H9 (cell line): Measurements from ENCODE around the gene EHD1. TPM values are rescaled to one million over a fixed set of nuclear protein-coding genes. Genes with fewer than 3 reads are reported as not detected.

Experiments used
- DNase-seq: peaks from one replicate; pipeline ENCODE4 v3.0.0-alpha.2; 2017
- H2AFZ ChIP-seq: one replicate; pipeline ENCODE4 v1.6.1; 2013; ENCODE audit warnings: mild to moderate bottlenecking, low read length, control low read depth, moderate library complexity
- H2AK5ac ChIP-seq: 2 replicates; pipeline ENCODE4 v1.6.1; 2013; ENCODE audit warnings: low read length, control low read depth, mixed read lengths; ENCODE audit not compliant: insufficient read length
- H2BK120ac ChIP-seq: one replicate; pipeline ENCODE4 v1.6.1; 2013; ENCODE audit warnings: low read depth, mild to moderate bottlenecking, low read length, control low read depth, inconsistent platforms; ENCODE audit not compliant: poor library complexity, severe bottlenecking
- H2BK12ac ChIP-seq: 2 replicates; pipeline ENCODE4 v1.6.1; 2013; ENCODE audit warnings: low read length, control low read depth, mixed read lengths, low read depth; ENCODE audit not compliant: insufficient read length
- H2BK15ac ChIP-seq: 2 replicates; pipeline ENCODE4 v1.6.1; 2013; ENCODE audit warnings: low read depth, low read length, control low read depth
- H2BK20ac ChIP-seq: one replicate; pipeline ENCODE4 v1.6.1; 2013; ENCODE audit warnings: low read depth, mild to moderate bottlenecking, low read length, control low read depth, inconsistent platforms; ENCODE audit not compliant: poor library complexity, severe bottlenecking
- H2BK5ac ChIP-seq: 2 replicates; pipeline ENCODE4 v1.6.1; 2013; ENCODE audit warnings: low read length, control low read depth, mixed read lengths; ENCODE audit not compliant: insufficient read length
- H3K14ac ChIP-seq: 2 replicates; pipeline ENCODE4 v1.6.1; 2013; ENCODE audit warnings: low read length, control low read depth; ENCODE audit not compliant: insufficient read depth
- H3K18ac ChIP-seq: 2 replicates; pipeline ENCODE4 v1.6.1; 2013; ENCODE audit warnings: low read depth, mild to moderate bottlenecking, mixed read lengths, low read length, control low read depth; ENCODE audit not compliant: insufficient read length
- H3K23ac ChIP-seq: 2 replicates; pipeline ENCODE4 v1.6.1; 2013; ENCODE audit warnings: low read length, control low read depth, mixed read lengths, low read depth; ENCODE audit not compliant: insufficient read length
- H3K23me2 ChIP-seq: 2 replicates; pipeline ENCODE4 v1.6.1; 2013; ENCODE audit warnings: low read depth, mild to moderate bottlenecking, mixed read lengths, low read length, control low read depth; ENCODE audit not compliant: insufficient read length, poor library complexity, severe bottlenecking
- H3K27ac ChIP-seq: 2 replicates; pipeline ENCODE4 v1.5.1; 2013; ENCODE audit warnings: low read length, control low read depth, mixed read lengths, low read depth; ENCODE audit not compliant: insufficient read length
- H3K27me3 ChIP-seq: 2 replicates; pipeline ENCODE4 v1.6.1; 2013; ENCODE audit warnings: low read length, control low read depth, inconsistent platforms; ENCODE audit not compliant: insufficient read depth
- H3K4ac ChIP-seq: 2 replicates; pipeline ENCODE4 v1.6.1; 2013; ENCODE audit warnings: low read depth, mild to moderate bottlenecking, control low read depth, inconsistent platforms, low read length, moderate library complexity
- H3K4me1 ChIP-seq: 2 replicates; pipeline ENCODE4 v1.6.1; 2013; ENCODE audit warnings: low read length, control low read depth, inconsistent platforms; ENCODE audit not compliant: insufficient read depth
- H3K4me2 ChIP-seq: 2 replicates; pipeline ENCODE4 v1.6.1; 2013; ENCODE audit warnings: low read length, control low read depth, mixed read lengths; ENCODE audit not compliant: insufficient read length, insufficient read depth
- H3K56ac ChIP-seq: 2 replicates; pipeline ENCODE4 v1.6.1; 2013; ENCODE audit warnings: low read depth, mild to moderate bottlenecking, mixed read lengths, low read length, control low read depth; ENCODE audit not compliant: insufficient read length
- H3K79me1 ChIP-seq: 2 replicates; pipeline ENCODE4 v1.6.1; 2013; ENCODE audit warnings: low read depth, mild to moderate bottlenecking, moderate library complexity, low read length, control low read depth, inconsistent platforms; ENCODE audit not compliant: insufficient read depth, poor library complexity, severe bottlenecking
- H3K79me2 ChIP-seq: 2 replicates; pipeline ENCODE4 v1.6.1; 2013; ENCODE audit warnings: low read length, control low read depth, inconsistent platforms; ENCODE audit not compliant: insufficient read depth
- H3K9ac ChIP-seq: 2 replicates; pipeline ENCODE4 v1.6.1; 2013; ENCODE audit warnings: low read length, control low read depth, mixed read lengths; ENCODE audit not compliant: insufficient read length; ENCODE audit errors: extremely low read depth
- H3K9me3 ChIP-seq: one replicate; pipeline ENCODE4 v1.6.1; 2013; ENCODE audit warnings: low read depth, low read length, inconsistent platforms; ENCODE audit not compliant: control insufficient read depth
- H3T11ph ChIP-seq: one replicate; pipeline ENCODE4 v1.6.1; 2013; ENCODE audit warnings: mild to moderate bottlenecking, low read length, control low read depth, inconsistent platforms
- H4K20me1 ChIP-seq: one replicate; pipeline ENCODE4 v1.6.1; 2013; ENCODE audit not compliant: control insufficient read depth, insufficient read length, insufficient read depth
- H4K5ac ChIP-seq: 2 replicates; pipeline ENCODE4 v1.6.1; 2013; ENCODE audit warnings: low read depth, mild to moderate bottlenecking, mixed read lengths, low read length, control low read depth; ENCODE audit not compliant: insufficient read length
- H4K8ac ChIP-seq: replicated peaks from 2 replicates; pipeline ENCODE4 v1.6.1; 2013; ENCODE audit warnings: low read length, control low read depth, mixed read lengths, low read depth; ENCODE audit not compliant: insufficient read length
- H4K91ac ChIP-seq: 2 replicates; pipeline ENCODE4 v1.6.1; 2013; ENCODE audit warnings: low read depth, mild to moderate bottlenecking, moderate library complexity, mixed read lengths, low read length, control low read depth; ENCODE audit not compliant: insufficient read length
- H3K27ac Mint-ChIP-seq, 3 experiments: 2 replicates in 2 of 3; 3 replicates in 1 of 3; pipeline ENCODE4 v1.8.0; 2020 to 2021; ENCODE audit warnings: mixed read lengths in 3 of 3, mild to moderate bottlenecking in 1 of 3, moderate library complexity in 1 of 3
- H3K27me3 Mint-ChIP-seq: 2 replicates; pipeline ENCODE4 v1.8.0; 2021; ENCODE audit warnings: low read depth, mild to moderate bottlenecking, moderate library complexity, mixed read lengths
- H3K36me3 Mint-ChIP-seq, 3 experiments: 2 replicates in 2 of 3; 3 replicates in 1 of 3; pipeline ENCODE4 v1.8.0; 2020 to 2021; ENCODE audit warnings: low read depth in 3 of 3, mixed read lengths in 3 of 3; ENCODE audit not compliant: insufficient read depth in 1 of 3
- H3K4me1 Mint-ChIP-seq, 2 experiments: 2 replicates each; pipeline ENCODE4 v1.8.0; 2020; ENCODE audit warnings: mixed read lengths in 2 of 2
- H3K4me3 Mint-ChIP-seq, 2 experiments: 2 replicates in 1 of 2; 3 replicates in 1 of 2; pipeline ENCODE4 v1.8.0; 2020 to 2021; ENCODE audit warnings: mild to moderate bottlenecking in 2 of 2, mixed read lengths in 2 of 2, moderate library complexity in 1 of 2
- H3K9me3 Mint-ChIP-seq, 2 experiments: 2 replicates in 1 of 2; 3 replicates in 1 of 2; pipeline ENCODE4 v1.8.0; 2020; ENCODE audit warnings: mild to moderate bottlenecking in 2 of 2, mixed read lengths in 2 of 2, moderate library complexity in 1 of 2
- CTCF ChIP-seq: fragments of 200-600 bp; sonication (generic); conservative IDR thresholded peaks from 3 replicates; pipeline ENCODE4 v1.8.0; 2021; ENCODE audit warnings: antibody characterized with exemption, mild to moderate bottlenecking
- WGBS: extraction: QIAGEN DNeasy Blood & Tissue Kit; methylation state at CpG from one replicate; pipeline ENCODE4 v1.1.7; 2013; ENCODE audit warnings: missing lambda C conversion rate, low lambda C conversion rate, mixed read lengths; ENCODE audit not compliant: insufficient read length; ENCODE audit errors: extremely low coverage; 5-methylcytosine and 5-hydroxymethylcytosine counted together
- total RNA-seq: library from RNA; stranded (reverse); gene quantifications from 2 replicates; pipeline ENCODE4 v1.2.1, GENCODE V29; 2021

Gene EHD1
- total RNA-seq, 1 experiment from 2014 or later = 31.0 TPM

DNA sequence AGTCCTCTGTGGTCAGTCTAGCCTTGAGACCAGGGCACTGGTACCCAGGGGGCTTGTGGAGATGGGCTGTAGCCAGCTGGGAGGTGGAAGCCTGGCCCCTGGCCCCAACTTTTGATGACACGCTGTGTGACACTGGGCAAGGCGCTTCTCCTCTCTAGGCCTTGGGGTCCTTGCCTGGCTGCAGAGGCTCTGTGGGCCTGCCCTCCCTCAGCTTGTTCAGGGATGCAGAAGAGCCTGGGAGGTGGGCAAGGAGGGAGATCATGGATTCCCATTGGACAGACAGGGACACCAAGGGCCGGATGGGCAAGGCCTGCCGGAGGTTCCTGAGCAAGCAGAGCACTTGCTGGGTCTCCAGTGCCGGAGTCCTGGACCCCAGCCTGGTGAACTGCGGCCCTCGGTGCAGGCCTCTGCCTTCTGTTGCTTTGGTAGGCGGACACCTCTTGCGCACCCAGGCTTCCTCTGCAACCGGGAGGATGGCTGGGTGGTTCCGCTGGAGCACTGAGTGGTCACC, 44.8 kb upstream of the EHD1 start:
- H3K14ac ChIP-seq = no peak overlapping the region; the same call in 1 of the 2 replicates

More for the DNA sequence above, 44.8 kb upstream of the EHD1 start:
- H2BK12ac ChIP-seq = no peak overlapping the region
- no peak overlapping the region for H3K27ac Mint-ChIP-seq
- no peak overlapping the region for H4K91ac ChIP-seq
- H3K18ac ChIP-seq = no peak overlapping the region
- H3K36me3 Mint-ChIP-seq = no peaks in the 10 kb centered on the region
- no peak for TF ChIP-seq CTCF
- H4K20me1 ChIP-seq = no peaks in the 10 kb centered on the region
- no peak overlapping the region for H3T11ph ChIP-seq
- H3K4ac ChIP-seq = no peak overlapping the region; the same call in 1 of the 2 replicates
- no peak overlapping the region for H4K5ac ChIP-seq
- no peak overlapping the region for H3K23ac ChIP-seq
- H3K9ac ChIP-seq = no peak overlapping the region
- H3K27me3 ChIP-seq = no peaks in the 10 kb centered on the region
- H3K27ac ChIP-seq = no peak overlapping the region
- no peak overlapping the region for H3K4me2 ChIP-seq
- WGBS = no CpG with 5 or more reads among the region's 11 CpGs
- no peaks in the 10 kb centered on the region for H3K4me1 ChIP-seq
- H2AK5ac ChIP-seq = no peak overlapping the region
- peak overlapping the region in 1 of 2 experiments; percentile 93; a peak in 1 of 5 replicates for H3K4me3 Mint-ChIP-seq
- H3K79me2 ChIP-seq = no peaks in the 10 kb centered on the region
- H3K56ac ChIP-seq = no peak overlapping the region
- H2BK5ac ChIP-seq = no peak overlapping the region
- H3K79me1 ChIP-seq = no peaks in the 10 kb centered on the region
- peaks cover 7% of the 10 kb centered on the region for H3K23me2 ChIP-seq
- no peak overlapping the region for H2AFZ ChIP-seq
- no peaks in the 10 kb centered on the region for H3K9me3 Mint-ChIP-seq
- peaks cover 7% of the 10 kb centered on the region for H3K27me3 Mint-ChIP-seq
- no peak overlapping the region for H2BK15ac ChIP-seq
- H4K8ac ChIP-seq = no peak overlapping the region
- H3K4me1 Mint-ChIP-seq = peaks cover 9 to 17% of the 10 kb centered on the region in 2 experiments
- no peaks in the 10 kb centered on the region for H3K9me3 ChIP-seq
- no peak for DNase-seq
- no peak overlapping the region for H2BK120ac ChIP-seq
- no peak overlapping the region for H2BK20ac ChIP-seq
